HepG2 (cell line): Measurements from ENCODE around the gene TADA3. TPM values are rescaled to one million over a fixed set of nuclear protein-coding genes. Genes with fewer than 3 reads are reported as not detected.

ENCODE experiments used
- BHLHE40 ChIP-seq: IDR thresholded peaks from 2 replicates; pipeline ENCODE4 v1.6.1; 2011; ENCODE audit warnings: low read length, improper control_type of control experiment
- EHMT2 ChIP-seq: fragments of 200-600 bp; sonication (generic); IDR thresholded peaks from 2 replicates; pipeline ENCODE4 v1.7.0; 2017; ENCODE audit warnings: antibody characterized with exemption, low read depth, low read length, borderline replicate concordance
- IRF9 ChIP-seq: sonication (generic); formaldehyde crosslinking; IDR thresholded peaks from 2 replicates; pipeline ENCODE4 v1.8.0; 2022; ENCODE audit warnings: missing genetic modification reagents, mild to moderate bottlenecking, borderline replicate concordance
- KDM3A ChIP-seq: IDR thresholded peaks from 2 replicates; pipeline ENCODE4 v1.6.1; 2018; ENCODE audit warnings: low read depth, missing compliant biosample characterization
- NFYB ChIP-seq: sonication (generic); formaldehyde crosslinking; IDR thresholded peaks from 2 replicates; pipeline ENCODE4 v1.4.0; 2020; ENCODE audit warnings: missing genetic modification reagents
- RXRA ChIP-seq: sonication (generic); formaldehyde crosslinking; IDR thresholded peaks from 2 replicates; pipeline ENCODE4 v1.5.1; 2020; ENCODE audit warnings: missing genetic modification reagents
- SALL1 ChIP-seq: sonication (generic); formaldehyde crosslinking; IDR thresholded peaks from 2 replicates; pipeline ENCODE4 v1.8.0; 2022; ENCODE audit warnings: mild to moderate bottlenecking, missing genetic modification reagents
- SIX4 ChIP-seq: sonication (generic); formaldehyde crosslinking; IDR thresholded peaks from 2 replicates; pipeline ENCODE4 v1.4.0; 2020; ENCODE audit warnings: missing genetic modification reagents
- THAP11 ChIP-seq: IDR thresholded peaks from 2 replicates; pipeline ENCODE4 v1.6.1; 2016; ENCODE audit warnings: missing biosample characterization, missing genetic modification reagents
- USF2 ChIP-seq, 2 experiments: sonication (generic) in 1 of 2; formaldehyde crosslinking in 1 of 2; IDR thresholded peaks; 2 replicates each; pipeline versions ENCODE4 v1.5.1 to v1.6.1; 2011 to 2020; ENCODE audit warnings: borderline replicate concordance in 1 of 2, low read depth in 1 of 2, low read length in 1 of 2, mild to moderate bottlenecking in 1 of 2, missing genetic modification reagents in 1 of 2, moderate library complexity in 1 of 2
- ZMYM2 ChIP-seq: sonication (generic); formaldehyde crosslinking; IDR thresholded peaks from 2 replicates; pipeline ENCODE4 v1.8.0; 2022; ENCODE audit warnings: mild to moderate bottlenecking, missing genetic modification reagents
- ZMYM3 ChIP-seq: sonication (generic); formaldehyde crosslinking; IDR thresholded peaks from 2 replicates; pipeline ENCODE4 v1.5.1; 2020; ENCODE audit warnings: mild to moderate bottlenecking, missing genetic modification reagents
- ZNF12 ChIP-seq: sonication (generic); formaldehyde crosslinking; IDR thresholded peaks from 2 replicates; pipeline ENCODE4 v1.5.0; 2020; ENCODE audit warnings: missing genetic modification reagents
- ZNF121 ChIP-seq: sonication (generic); formaldehyde crosslinking; IDR thresholded peaks from 2 replicates; pipeline ENCODE4 v1.5.0; 2020; ENCODE audit warnings: mild to moderate bottlenecking, missing genetic modification reagents
- ZNF142 ChIP-seq: sonication (generic); formaldehyde crosslinking; IDR thresholded peaks from 2 replicates; pipeline ENCODE4 v1.4.0; 2020; ENCODE audit warnings: missing genetic modification reagents
- ZNF225 ChIP-seq: sonication (generic); formaldehyde crosslinking; IDR thresholded peaks from 2 replicates; pipeline ENCODE4 v1.4.0; 2020; ENCODE audit warnings: mild to moderate bottlenecking, missing genetic modification reagents
- ZNF354B ChIP-seq: sonication (generic); formaldehyde crosslinking; IDR thresholded peaks from 2 replicates; pipeline ENCODE4 v1.8.0; 2022; ENCODE audit warnings: mild to moderate bottlenecking, missing genetic modification reagents
- ZNF788 ChIP-seq: sonication (generic); formaldehyde crosslinking; IDR thresholded peaks from 2 replicates; pipeline ENCODE4 v1.5.0; 2020; ENCODE audit warnings: mild to moderate bottlenecking, missing genetic modification reagents, borderline replicate concordance
- ZNF792 ChIP-seq: IDR thresholded peaks from 2 replicates; pipeline ENCODE4 v1.6.1; 2016
- polyA plus RNA-seq, 8 experiments: library from polyadenylated mRNA; depleted of rRNA in 3 of 8; stranded (reverse) in 7 of 8; unstranded in 1 of 8; fragments of >200 nt; fragmentation: Illumina TruSeq in 4 of 8; extraction: Trizol in 4 of 8; gene quantifications; 2 replicates each; pipeline versions ENCODE4 v1.2.1 to v1.2.3, GENCODE V29; 2011 to 2016; ENCODE audit warnings: low read depth in 4 of 8, missing spikeins in 1 of 8, mixed read lengths in 1 of 8; ENCODE audit not compliant: insufficient read depth in 1 of 8
- total RNA-seq, 5 experiments: library from RNA; depleted of rRNA; stranded (reverse); fragments of >200 nt; fragmentation: Illumina TruSeq; extraction: Trizol; gene quantifications; 2 replicates each; pipeline ENCODE4 v1.2.3, GENCODE V29; 2016; ENCODE audit warnings: low read depth in 1 of 5
- TF ChIP-seq, protein P1 (sequence below): sonication (generic); formaldehyde crosslinking; IDR thresholded peaks from 2 replicates; pipeline ENCODE4 v1.8.1; 2023; ENCODE audit warnings: mild to moderate bottlenecking, inconsistent platforms, moderate library complexity, missing genetic modification reagents, borderline replicate concordance

The TADA3 gene
- total and polyA plus RNA-seq, 2 of the 13 experiments (the other 11 are each of a cell fraction or from before 2014, with no cell fraction given), result 32.1 to 37.1 TPM

GRCh38 chr3:9770276-9770812 is 21.9 kb downstream of the TADA3 start (continued):
- TF ChIP-seq, protein P1, sequence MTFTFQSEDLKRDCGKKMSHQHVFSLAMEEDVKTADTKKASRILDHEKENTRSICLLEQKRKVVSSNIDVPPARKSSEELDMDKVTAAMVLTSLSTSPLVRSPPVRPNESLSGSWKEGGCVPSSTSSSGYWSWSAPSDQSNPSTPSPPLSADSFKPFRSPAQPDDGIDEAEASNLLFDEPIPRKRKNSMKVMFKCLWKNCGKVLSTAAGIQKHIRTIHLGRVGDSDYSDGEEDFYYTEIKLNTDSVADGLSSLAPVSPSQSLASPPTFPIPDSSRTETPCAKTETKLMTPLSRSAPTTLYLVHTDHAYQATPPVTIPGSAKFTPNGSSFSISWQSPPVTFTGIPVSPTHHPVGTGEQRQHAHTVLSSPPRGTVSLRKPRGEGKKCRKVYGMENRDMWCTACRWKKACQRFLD, result no peak
- TF ChIP-seq NFYB (CRISPR knock-in tag) (no peak), EHMT2 (no peak), ZNF12 (CRISPR knock-in tag) (no peak), KDM3A (CRISPR knock-in tag) (no peak), ZNF121 (CRISPR knock-in tag) (no peak), BHLHE40 (peak; percentile 86), ZNF792 (CRISPR knock-in tag) (no peak), ZMYM2 (peak; percentile 81), SIX4 (CRISPR knock-in tag) (no peak), SALL1 (peak; percentile 44; the same call in 1 of the 2 replicates), ZMYM3 (CRISPR knock-in tag) (peak; percentile 98), USF2 (IDR thresholded peaks at IDR 0.05; ENCODE audit: low read depth, low read length) (peak; percentile 94), USF2 (CRISPR knock-in tag; IDR thresholded peaks at IDR 0.05; ENCODE audit: borderline replicate concordance) (peak; percentile 92; the same call in 1 of the 2 replicates), RXRA (no peak), ZNF225 (CRISPR knock-in tag) (no peak), THAP11 (CRISPR knock-in tag) (peak; percentile 6; the same call in 1 of the 2 replicates), ZNF142 (CRISPR knock-in tag) (no peak), IRF9 (CRISPR knock-in tag) (no peak; the same call in 1 of the 2 replicates), ZNF788 (0 out of 2 replicates have a peak, but pooled peaks have one; percentile 8), ZNF354B (no peak)
